Measurements from ENCODE around the gene PRDM16. TPM values are rescaled to one million over a fixed set of nuclear protein-coding genes. Genes with fewer than 3 reads are reported as not detected.

The PRDM16 gene
- polyA plus RNA-seq, 1 donor from 2014 or later: 0.21 TPM

- peaks cover 49% of the 10 kb centered on the region for H3K79me2 ChIP-seq (replicated peaks; ENCODE audit: insufficient read depth, low read length)
- H3F3A ChIP-seq (ENCODE audit: insufficient read depth, low read length, poor library complexity, severe bottlenecking): no peaks in the 10 kb centered on the region
- H2AFZ ChIP-seq (ENCODE audit: low read depth, low read length): no peak overlapping the region
- no peaks in the 10 kb centered on the region for H3K36me3 ChIP-seq (ENCODE audit: insufficient read depth, low read length)
- H3K27me3 ChIP-seq (ENCODE audit: insufficient read depth, low read depth, low read length): no peaks in the 10 kb centered on the region
- H3K9me3 ChIP-seq (ENCODE audit: low read length): no peaks in the 10 kb centered on the region
- H3K4me2 ChIP-seq (ENCODE audit: low read length): no peak overlapping the region
- TF ChIP-seq MXI1 (conservative IDR thresholded peaks at IDR 0.05; ENCODE audit: poor library complexity, severe bottlenecking) (no peak), REST (IDR thresholded peaks at IDR 0.05; ENCODE audit: borderline replicate concordance) (no peak), POLR2AphosphoS5 (IDR thresholded peaks at IDR 0.05) (no peak), EZH2 (IDR thresholded peaks at IDR 0.05; ENCODE audit: borderline replicate concordance, insufficient read depth, low read length, poor library complexity, severe bottlenecking) (no peak), TAF1 (IDR thresholded peaks at IDR 0.05; ENCODE audit: low read depth) (no peak), SMC3 (conservative IDR thresholded peaks at IDR 0.05; ENCODE audit: poor library complexity) (no peak), CTCF (IDR thresholded peaks at IDR 0.05; ENCODE audit: poor library complexity, severe bottlenecking) (no peak), RAD21 (conservative IDR thresholded peaks at IDR 0.05) (no peak), EP300 (conservative IDR thresholded peaks at IDR 0.05; ENCODE audit: poor library complexity, severe bottlenecking) (no peak)
- H3K27ac ChIP-seq (ENCODE audit: low read length): no peak overlapping the region
- H3K9me2 ChIP-seq (ENCODE audit: insufficient read depth, low read length): no peaks in the 10 kb centered on the region
- no peak overlapping the region for H3K9ac ChIP-seq (ENCODE audit: low read length)
- no peak overlapping the region for H3K4me3 ChIP-seq (ENCODE audit: low read length)
- no peaks in the 10 kb centered on the region for H4K20me1 ChIP-seq (ENCODE audit: insufficient read depth)
These were observed 58.7 kb downstream of the PRDM16 start for GRCh38 chr1:3127738-3128137.

- Histone ChIP-seq H3K9me2 (ENCODE audit: insufficient read depth, low read length) (no peaks in the 10 kb centered on the region), H3K79me2 (replicated peaks; ENCODE audit: insufficient read depth, low read length) (peaks cover 45% of the 10 kb centered on the region), H3K36me3 (ENCODE audit: insufficient read depth, low read length) (no peaks in the 10 kb centered on the region), H3K4me2 (ENCODE audit: low read length) (no peak overlapping the region), H3K27ac (ENCODE audit: low read length) (no peak overlapping the region), H3K4me3 (ENCODE audit: low read length) (no peak overlapping the region), H2AFZ (ENCODE audit: low read depth, low read length) (no peak overlapping the region), H3F3A (ENCODE audit: insufficient read depth, low read length, poor library complexity, severe bottlenecking) (no peaks in the 10 kb centered on the region), H3K27me3 (ENCODE audit: insufficient read depth, low read depth, low read length) (no peaks in the 10 kb centered on the region), H4K20me1 (ENCODE audit: insufficient read depth) (no peaks in the 10 kb centered on the region), H3K9ac (ENCODE audit: low read length) (no peak overlapping the region), H3K9me3 (ENCODE audit: low read length) (no peaks in the 10 kb centered on the region)
- no peak for TF ChIP-seq MXI1 (conservative IDR thresholded peaks at IDR 0.05; ENCODE audit: poor library complexity, severe bottlenecking)
- TF ChIP-seq CTCF (IDR thresholded peaks at IDR 0.05; ENCODE audit: poor library complexity, severe bottlenecking): no peak
- TF ChIP-seq REST (IDR thresholded peaks at IDR 0.05; ENCODE audit: borderline replicate concordance): no peak
- TF ChIP-seq EP300 (conservative IDR thresholded peaks at IDR 0.05; ENCODE audit: poor library complexity, severe bottlenecking): no peak
- no peak for TF ChIP-seq RAD21 (conservative IDR thresholded peaks at IDR 0.05)
- TF ChIP-seq POLR2AphosphoS5 (IDR thresholded peaks at IDR 0.05): no peak
- no peak for TF ChIP-seq TAF1 (IDR thresholded peaks at IDR 0.05; ENCODE audit: low read depth)
- TF ChIP-seq EZH2 (IDR thresholded peaks at IDR 0.05; ENCODE audit: borderline replicate concordance, insufficient read depth, low read length, poor library complexity, severe bottlenecking): no peak
- TF ChIP-seq SMC3 (conservative IDR thresholded peaks at IDR 0.05; ENCODE audit: poor library complexity): no peak
These were observed 59.6 kb downstream of the PRDM16 start for GRCh38 chr1:3128431-3129132.

Measured in neural cell (in vitro differentiated cells).